ENCODE data around the gene STT3A.

STT3A gene

DNA sequence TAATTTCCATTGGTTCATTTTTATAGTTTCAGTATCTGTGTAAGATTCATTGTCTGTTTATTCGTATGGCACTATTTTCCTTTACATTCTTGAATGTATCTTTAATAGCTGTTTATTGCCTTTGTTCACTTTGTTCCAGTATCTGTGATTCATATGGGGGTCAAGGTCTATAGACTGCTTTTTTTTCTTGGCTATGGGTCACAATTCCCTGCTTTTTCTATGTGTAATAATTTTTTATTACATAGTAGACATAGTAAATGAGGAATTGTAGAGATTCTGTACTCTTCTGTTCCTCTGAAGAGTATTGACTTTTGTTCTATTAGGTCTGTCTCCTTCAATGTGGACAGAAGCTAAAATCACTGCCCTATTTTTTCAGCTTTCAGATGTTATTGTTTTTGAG is 77.5 kb downstream of the STT3A start:
- no peak for DNase-seq

DNA sequence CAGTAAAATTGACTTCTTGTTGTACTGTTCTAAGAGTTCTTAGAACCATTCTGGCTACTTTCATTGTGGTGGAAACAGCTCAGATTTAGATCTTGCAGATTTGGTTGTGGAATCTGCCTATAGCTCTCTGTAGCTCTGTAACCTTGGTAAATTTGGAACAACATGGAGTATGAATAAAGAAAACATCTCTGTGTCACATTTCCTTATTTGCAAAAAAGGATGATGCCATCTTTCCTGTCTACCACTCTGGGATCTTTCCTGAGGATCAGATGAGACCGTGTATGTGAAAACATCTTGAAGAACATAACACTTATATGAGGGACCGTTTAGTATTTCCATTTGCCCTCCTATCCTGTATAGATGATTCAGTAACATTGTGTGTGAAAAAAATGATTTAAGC is 78.9 kb downstream of the STT3A start:
- DNase-seq: no peak

Data from activated naive CD4-positive, alpha-beta T cell treated with anti-CD3 and anti-CD28 coated beads, Interleukin-2, amount 50 U/mL, for 16 hours (primary cell).